B cell (primary cell): ENCODE data around the gene PLPP7. TPM values are rescaled to one million over a fixed set of nuclear protein-coding genes. Genes with fewer than 3 reads are reported as not detected.

Experiments used
- ATAC-seq: fragments of 200-7000 bp; cut with Tn5 transposase; one replicate; pipeline ENCODE4 v1.10.0; 2021; ENCODE audit warnings: low read depth, mild to moderate bottlenecking, moderate number of reproducible peaks, moderate library complexity
- CTCF ChIA-PET: fragments of 350-600 bp; sonication (Branson Sonifier 250); formaldehyde crosslinking; loops from one replicate; lab custom pipeline; 2021; ENCODE audit warnings: antibody characterized with exemption, inconsistent platforms; lab: Charles Lee
- POLR2A ChIA-PET: fragments of 350-600 bp; sonication (Branson Sonifier 250); formaldehyde crosslinking; loops from one replicate; lab custom pipeline; 2021; ENCODE audit warnings: antibody characterized with exemption; lab: Charles Lee
- DNase-seq: peaks from one replicate; pipeline ENCODE4 v3.0.0; 2013
- H2AFZ ChIP-seq: 2 replicates; pipeline ENCODE4 v1.6.1; 2012; ENCODE audit warnings: mild to moderate bottlenecking, low read depth, low read length; ENCODE audit not compliant: insufficient read depth, poor library complexity, severe bottlenecking
- H3K27ac ChIP-seq, 2 donors: 1 replicate in 1 of 2; 2 replicates in 1 of 2; pipeline ENCODE4 v1.5.1; 2012 to 2013; ENCODE audit warnings: low read length in 2 of 2, mild to moderate bottlenecking in 2 of 2, moderate library complexity in 1 of 2
- H3K27me3 ChIP-seq, 4 experiments: fragments of 200-600 bp in 1 of 4; sonication (generic) in 1 of 4; replicated peaks in 1 of 4; 1 replicate in 2 of 4; 2 replicates in 2 of 4; pipeline versions ENCODE4 v1.6.1 to v1.7.0; 2013 to 2016; ENCODE audit warnings: low read length in 3 of 4, mild to moderate bottlenecking in 2 of 4, mixed read lengths in 1 of 4, moderate library complexity in 1 of 4; ENCODE audit not compliant: insufficient read depth in 4 of 4, control insufficient read depth in 3 of 4; ENCODE audit errors: control extremely low read depth in 1 of 4
- H3K36me3 ChIP-seq, 2 experiments: replicated peaks in 1 of 2; 1 replicate in 1 of 2; 2 replicates in 1 of 2; pipeline versions ENCODE4 v1.6.1 to v1.7.1; 2013; ENCODE audit warnings: low read length in 1 of 2; ENCODE audit not compliant: insufficient read depth in 2 of 2, control insufficient read depth in 1 of 2; ENCODE audit errors: control extremely low read depth in 1 of 2, extremely low read depth in 1 of 2
- H3K4me1 ChIP-seq, 2 donors: fragments of 200-600 bp in 1 of 2; sonication (generic) in 1 of 2; 1 replicate in 1 of 2; 2 replicates in 1 of 2; pipeline versions ENCODE4 v1.5.1 to v1.6.1; 2013 to 2017; ENCODE audit warnings: low read length in 2 of 2; ENCODE audit not compliant: control insufficient read depth in 2 of 2, insufficient read depth in 2 of 2
- H3K4me2 ChIP-seq: replicated peaks from 2 replicates; pipeline ENCODE3; 2012; ENCODE audit warnings: mild to moderate bottlenecking, low read depth, low read length; ENCODE audit not compliant: poor library complexity, severe bottlenecking
- H3K4me3 ChIP-seq, 5 experiments: fragments of 200-600 bp in 1 of 5; sonication (generic) in 1 of 5; 1 replicate in 3 of 5; 2 replicates in 2 of 5; pipeline versions ENCODE4 v1.5.1 to v1.7.0; 2011 to 2016; ENCODE audit warnings: low read length in 4 of 5, mild to moderate bottlenecking in 4 of 5, low read depth in 2 of 5, control low read depth in 1 of 5, moderate library complexity in 1 of 5; ENCODE audit not compliant: insufficient read depth in 1 of 5; ENCODE audit errors: control extremely low read depth in 1 of 5, extremely low read depth in 1 of 5
- H3K79me2 ChIP-seq: fragments of 200-600 bp; sonication (generic); one replicate; pipeline ENCODE4 v1.6.0; 2016; ENCODE audit warnings: low read length; ENCODE audit not compliant: control insufficient read depth, insufficient read depth
- H3K9ac ChIP-seq: fragments of 200-600 bp; sonication (generic); 2 replicates; pipeline ENCODE4 v1.6.1; 2017; ENCODE audit warnings: mild to moderate bottlenecking, low read length, moderate library complexity
- H3K9me3 ChIP-seq, 3 donors: one replicate each; pipeline versions ENCODE4 v1.6.1 to v1.7.1; 2013; ENCODE audit warnings: low read length in 2 of 3; ENCODE audit not compliant: control insufficient read depth in 2 of 3, insufficient read depth in 1 of 3; ENCODE audit errors: control extremely low read depth in 1 of 3
- H4K20me1 ChIP-seq: 2 replicates; pipeline ENCODE4 v1.6.0; 2012; ENCODE audit warnings: mild to moderate bottlenecking, low read length; ENCODE audit not compliant: insufficient read depth, control insufficient read depth, poor library complexity, severe bottlenecking
- H3K27ac Mint-ChIP-seq: one replicate; pipeline ENCODE4 v1.8.0; 2021; ENCODE audit warnings: mixed read lengths
- H3K27me3 Mint-ChIP-seq: one replicate; pipeline ENCODE4 v1.8.0; 2021; ENCODE audit warnings: mixed read lengths
- H3K4me1 Mint-ChIP-seq: one replicate; pipeline ENCODE4 v1.8.0; 2021; ENCODE audit warnings: mixed read lengths
- H3K4me3 Mint-ChIP-seq: one replicate; pipeline ENCODE4 v1.8.0; 2021; ENCODE audit warnings: mixed read lengths
- H3K9me3 Mint-ChIP-seq: one replicate; pipeline ENCODE4 v1.8.0; 2022; ENCODE audit warnings: mixed read lengths; ENCODE audit not compliant: insufficient read depth
- CTCF ChIP-seq: fragments of 200-600 bp; IDR thresholded peaks from one replicate; pipeline ENCODE4 v1.8.0; 2022; ENCODE audit warnings: antibody characterized with exemption, mild to moderate bottlenecking
- EZH2 ChIP-seq: IDR thresholded peaks from 2 replicates; pipeline ENCODE4 v1.6.1; 2012; ENCODE audit warnings: borderline replicate concordance, low read depth, mild to moderate bottlenecking, moderate library complexity, low read length; ENCODE audit not compliant: insufficient read depth, poor library complexity, severe bottlenecking
- whole genome bisulfite sequencing: methylation state at CpG from one replicate; pipeline ENCODE4 v1.1.5; 2013; ENCODE audit warnings: missing lambda C conversion rate; ENCODE audit not compliant: insufficient coverage; 5-methylcytosine and 5-hydroxymethylcytosine counted together
- intact Hi-C: fragments of 100-400 bp; cut with micrococcal nuclease; formaldehyde crosslinking; loops from one replicate; pipeline ENCODE4 v1.10.0; 2022
- polyA plus RNA-seq: library from polyadenylated mRNA; depleted of rRNA; stranded (reverse); fragments of >200 nt; gene quantifications from 2 replicates; pipeline ENCODE4 v1.2.3, GENCODE V29; 2012
- total RNA-seq, 2 donors: library from RNA; stranded (reverse); fragments of 120-200 nt in 1 of 2; gene quantifications; 1 replicate in 1 of 2; 2 replicates in 1 of 2; pipeline versions ENCODE4 v1.2.3 to v1.2.4, GENCODE V29; 2013 to 2022

The PLPP7 gene
- total and polyA plus RNA-seq, 2 donors (not counting 1 experiment from before 2014, with no cell fraction given): 0.57 to 2.0 TPM

GRCh38 chr9:131288217-131288616 is 1.3 kb upstream of the PLPP7 start:
- 78% methylated on average over 9 of the region's 9 CpGs for WGBS
- Mint-ChIP-seq H3K4me3 (no peak overlapping the region), H3K4me1 (peaks cover 4% of the 10 kb centered on the region), H3K27me3 (no peaks in the 10 kb centered on the region), H3K9me3 (no peaks in the 10 kb centered on the region), H3K27ac (no peak overlapping the region)
- Histone ChIP-seq H3K27me3 (no peaks in the 10 kb centered on the region), H4K20me1 (no peaks in the 10 kb centered on the region), H3K4me1 (peaks cover 0 to 9% of the 10 kb centered on the region in 2 donors), H2AFZ (no peak overlapping the region), H3K27ac (no peak overlapping the region), H3K4me3 (no peak overlapping the region), H3K36me3 (no peaks in the 10 kb centered on the region), H3K4me2 (no peak overlapping the region), H3K9ac (no peak overlapping the region), H3K79me2 (no peaks in the 10 kb centered on the region), H3K9me3 (no peaks in the 10 kb centered on the region)
- intact Hi-C loops: no loop called here
- DNase-seq (no peak), ATAC-seq (no peak)
- POLR2A ChIA-PET: no interaction called here
- CTCF ChIA-PET: interaction anchor here (0.9 to 1.5 kb wide), 2 partner anchors 48 to 60 kb away, joined by 3 to 4 read pairs; no protein-coding TSS in a partner anchor
- TF ChIP-seq CTCF (no peak), EZH2 (no peak)

GRCh38 chr9:131290036-131290766 is 678 bp downstream of the PLPP7 start:
- Mint-ChIP-seq H3K9me3 (no peaks in the 10 kb centered on the region), H3K4me1 (peaks cover 2% of the 10 kb centered on the region), H3K27me3 (no peaks in the 10 kb centered on the region), H3K4me3 (no peak overlapping the region), H3K27ac (no peak overlapping the region)
- Histone ChIP-seq H3K4me1 (peaks cover 0 to 9% of the 10 kb centered on the region in 2 donors), H3K27me3 (no peaks in the 10 kb centered on the region), H3K27ac (no peak overlapping the region), H3K36me3 (no peaks in the 10 kb centered on the region), H3K79me2 (no peaks in the 10 kb centered on the region), H3K4me3 (peak overlapping the region in 4 of 5 experiments; percentile 19 to 37 (median 35)), H2AFZ (peak overlapping the region; percentile 56), H3K9me3 (no peaks in the 10 kb centered on the region), H3K4me2 (peak overlapping the region; percentile 69), H4K20me1 (no peaks in the 10 kb centered on the region), H3K9ac (peak overlapping the region; percentile 48)
- ATAC-seq (no peak), DNase-seq (no peak)
- no peak for TF ChIP-seq CTCF
- TF ChIP-seq EZH2: no peak
- 88% methylated on average over 34 of the region's 34 CpGs for WGBS
- CTCF ChIA-PET: interaction anchor here (0.6 to 1.5 kb wide), 5 partner anchors 15 to 111 kb away, joined by 3 to 5 read pairs (median 3); no protein-coding TSS in a partner anchor
- POLR2A ChIA-PET: no interaction called here
- intact Hi-C loops: no loop called here
